GM23338 (cell line): ENCODE measurements around the gene OCIAD2. TPM values are rescaled to one million over a fixed set of nuclear protein-coding genes. Genes with fewer than 3 reads are reported as not detected.
"Not testable (repeated sequence)": the region's sequence is repeated elsewhere in the genome, so short reads cannot be mapped to it uniquely, and the experiment has no call there.

Source experiments
- ATAC-seq: fragments of 200-7000 bp; cut with Tn5 transposase; 3 replicates; pipeline ENCODE4 v1.9.1; 2020
- DNase-seq: peaks from one replicate; pipeline ENCODE4 v3.0.0-alpha.2; 2015; ENCODE audit warnings: low spot score
- H2AFZ ChIP-seq: fragments of 200-600 bp; sonication (generic); 2 replicates; pipeline ENCODE4 v1.8.0; 2016; ENCODE audit warnings: antibody characterized with exemption, mild to moderate bottlenecking, moderate library complexity
- H3F3A ChIP-seq: fragments of 200-600 bp; sonication (generic); replicated peaks from 2 replicates; pipeline ENCODE4 v1.8.0; 2017; ENCODE audit warnings: antibody characterized with exemption, mixed run types, low read depth
- H3K27ac ChIP-seq: fragments of 200-600 bp; sonication (generic); 2 replicates; pipeline ENCODE4 v1.6.1; 2016; ENCODE audit warnings: low read depth
- H3K27me3 ChIP-seq: fragments of 200-600 bp; sonication (generic); 2 replicates; pipeline ENCODE4 v1.8.0; 2016; ENCODE audit warnings: mild to moderate bottlenecking, mixed run types, moderate library complexity; ENCODE audit not compliant: insufficient read depth
- H3K36me3 ChIP-seq: fragments of 200-600 bp; sonication (generic); 2 replicates; pipeline ENCODE4 v1.8.0; 2016; ENCODE audit warnings: mild to moderate bottlenecking; ENCODE audit not compliant: insufficient read depth
- H3K4me1 ChIP-seq: fragments of 200-600 bp; sonication (generic); 2 replicates; pipeline ENCODE4 v1.8.0; 2016; ENCODE audit warnings: mild to moderate bottlenecking, moderate library complexity; ENCODE audit not compliant: insufficient read depth
- H3K4me2 ChIP-seq: fragments of 200-600 bp; sonication (generic); 2 replicates; pipeline ENCODE4 v1.7.1; 2017; ENCODE audit warnings: mixed run types
- H3K4me3 ChIP-seq: fragments of 200-600 bp; sonication (generic); 2 replicates; pipeline ENCODE4 v1.6.1; 2016; ENCODE audit warnings: mixed run types
- H3K79me2 ChIP-seq: fragments of 200-600 bp; sonication (generic); replicated peaks from 2 replicates; pipeline ENCODE4 v1.8.0; 2017; ENCODE audit warnings: mild to moderate bottlenecking; ENCODE audit not compliant: insufficient read depth
- H3K9me2 ChIP-seq: fragments of 200-600 bp; sonication (generic); 2 replicates; pipeline ENCODE4 v1.8.0; 2017; ENCODE audit not compliant: insufficient read depth
- H4K20me1 ChIP-seq: fragments of 200-600 bp; sonication (generic); replicated peaks from 2 replicates; pipeline ENCODE4 v1.8.0; 2017; ENCODE audit warnings: mild to moderate bottlenecking; ENCODE audit not compliant: insufficient read depth
- H3K27ac Mint-ChIP-seq: 2 replicates; pipeline ENCODE4 v1.8.0; 2020; ENCODE audit warnings: inconsistent platforms, mild to moderate bottlenecking, moderate library complexity, mixed read lengths
- H3K27me3 Mint-ChIP-seq: 3 replicates; pipeline ENCODE4 v1.8.0; 2022; ENCODE audit warnings: low read depth, mild to moderate bottlenecking, moderate library complexity, mixed read lengths, inconsistent platforms; ENCODE audit not compliant: insufficient read depth, poor library complexity
- H3K36me3 Mint-ChIP-seq: 3 replicates; pipeline ENCODE4 v1.8.0; 2021; ENCODE audit warnings: low read depth, mild to moderate bottlenecking, inconsistent platforms, moderate library complexity, mixed read lengths
- H3K4me1 Mint-ChIP-seq: 3 replicates; pipeline ENCODE4 v1.8.0; 2020; ENCODE audit warnings: mild to moderate bottlenecking, inconsistent platforms, mixed read lengths
- H3K4me3 Mint-ChIP-seq: 3 replicates; pipeline ENCODE4 v1.8.0; 2021; ENCODE audit warnings: moderate library complexity, mild to moderate bottlenecking, inconsistent platforms, mixed read lengths
- H3K9me3 Mint-ChIP-seq: 3 replicates; pipeline ENCODE4 v1.8.0; 2020; ENCODE audit warnings: moderate library complexity, mild to moderate bottlenecking, inconsistent platforms, mixed read lengths
- ETS1 ChIP-seq: IDR thresholded peaks from 2 replicates; pipeline ENCODE4 v1.6.1; 2016; ENCODE audit warnings: antibody characterized with exemption
- REST ChIP-seq: IDR thresholded peaks from one replicate; pipeline ENCODE4 v1.6.1; 2018; ENCODE audit warnings: antibody characterized with exemption; ENCODE audit not compliant: unreplicated experiment
- STAT1 ChIP-seq: IDR thresholded peaks from one replicate; pipeline ENCODE4 v1.6.1; 2016; ENCODE audit warnings: antibody characterized with exemption; ENCODE audit not compliant: unreplicated experiment
- ZNF331 ChIP-seq: fragments of 250-450 bp; sonication (Bioruptor Pico); IDR thresholded peaks from 2 replicates; pipeline ENCODE4 v1.5.0; 2020; ENCODE audit warnings: low read depth, mild to moderate bottlenecking, moderate library complexity
- polyA plus RNA-seq: library from polyadenylated mRNA; unstranded; fragments of >200 nt; fragmentation: Nextera tagmentation; extraction: Ambion mirVana; gene quantifications from 2 replicates; pipeline ENCODE4 v1.2.1, GENCODE V29; 2016
- total RNA-seq: library from RNA; depleted of rRNA; stranded (reverse); fragments of >200 nt; shearing (Covaris generic); gene quantifications from 2 replicates; pipeline ENCODE4 v1.2.3, GENCODE V29; 2014

OCIAD2 gene
- total and polyA plus RNA-seq, 2 experiments from 2014 or later, result 36.8 to 317 TPM

- not testable (repeated sequence) for H3K4me1 ChIP-seq, H4K20me1 ChIP-seq, H3K27me3 Mint-ChIP-seq, H3K27me3 ChIP-seq, H3K4me2 ChIP-seq, H3K9me2 ChIP-seq, H3K27ac Mint-ChIP-seq, H3K4me1 Mint-ChIP-seq, H2AFZ ChIP-seq, H3K9me3 Mint-ChIP-seq, H3K36me3 ChIP-seq, H3K36me3 Mint-ChIP-seq, H3K4me3 Mint-ChIP-seq, DNase-seq, H3K4me3 ChIP-seq, H3K79me2 ChIP-seq, H3F3A ChIP-seq, H3K27ac ChIP-seq, ATAC-seq
Observed at GRCh38 chr4:48881646-48882045, 24.9 kb downstream of the OCIAD2 start.

GRCh38 chr4:48879561-48880442 lies 26.8 kb downstream of the OCIAD2 start:
- H3K4me2 ChIP-seq, result no peak overlapping the region
- no peaks in the 10 kb centered on the region for H3F3A ChIP-seq
- DNase-seq (peak; percentile 16), ATAC-seq (0 out of 3 replicates have a peak, but pooled peaks have one; percentile 34)
- H2AFZ ChIP-seq, result no peak overlapping the region
- no peaks in the 10 kb centered on the region for H3K36me3 ChIP-seq
- peaks cover 5% of the 10 kb centered on the region; the same call in 1 of the 3 replicates for H3K4me1 Mint-ChIP-seq
- H3K27ac ChIP-seq, result no peak overlapping the region
- H3K4me3 ChIP-seq, result no peak overlapping the region
- H3K79me2 ChIP-seq, result no peaks in the 10 kb centered on the region
- no peaks in the 10 kb centered on the region for H4K20me1 ChIP-seq
- no peaks in the 10 kb centered on the region for H3K27me3 ChIP-seq
- H3K9me2 ChIP-seq, result no peaks in the 10 kb centered on the region
- TF ChIP-seq STAT1, result no peak
- no peak for TF ChIP-seq ETS1
- TF ChIP-seq ZNF331 (CRISPR knock-in tag), result no peak
- TF ChIP-seq REST, result no peak
- peaks cover 4% of the 10 kb centered on the region; the same call in 1 of the 3 replicates for H3K36me3 Mint-ChIP-seq
- H3K4me3 Mint-ChIP-seq, result no peak overlapping the region
- H3K4me1 ChIP-seq, result no peaks in the 10 kb centered on the region
- H3K9me3 Mint-ChIP-seq, result no peaks in the 10 kb centered on the region
- no peaks in the 10 kb centered on the region for H3K27me3 Mint-ChIP-seq
- H3K27ac Mint-ChIP-seq, result no peak overlapping the region
